ENCODE results near the gene RASAL1. TPM values are rescaled to one million over a fixed set of nuclear protein-coding genes. Genes with fewer than 3 reads are reported as not detected.

Gene RASAL1
- polyA plus RNA-seq, 2 of the 4 experiments (the other 2 are of a cell fraction) = 0.30 to 0.34 TPM

DNA sequence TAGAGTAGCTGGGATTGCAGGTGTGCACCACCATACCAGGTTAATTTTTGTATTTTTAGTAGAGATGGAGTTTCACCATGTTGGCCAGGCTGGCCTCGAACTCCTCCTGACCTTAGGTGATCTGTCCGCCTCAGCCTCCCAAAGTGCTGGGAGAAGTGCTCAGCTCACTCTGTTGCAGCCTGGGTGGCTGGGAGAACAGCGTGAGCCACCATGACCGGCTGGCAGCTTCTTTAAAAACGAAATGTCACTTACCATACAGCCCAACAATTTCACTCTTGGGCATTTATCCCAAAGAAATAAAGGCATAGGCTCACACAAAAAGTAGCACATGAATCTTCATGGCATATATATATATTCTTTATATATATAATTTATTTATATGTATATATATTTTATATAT lies 9.2 kb upstream of the RASAL1 start:
- ATAC-seq (no peak), FAIRE-seq (no peak), DNase-seq (ENCODE audit: low read depth in 1 of 2, low spot score in 1 of 2) (no peak)
- Histone ChIP-seq H3K4me2 (no peak overlapping the region), H3K4me1 (peaks cover 5% of the 10 kb centered on the region; the same call in 1 of the 3 replicates), H3K4me3 (no peak overlapping the region), H3K27ac (no peak overlapping the region), H3K9me3 (peaks cover 9% of the 10 kb centered on the region; the same call in 2 of the 3 replicates)
- ChIA-PET POLR2A (no interaction called here), CTCF (interaction anchor here (0.9 to 2.8 kb wide), 3 partner anchors 9 to 46 kb away, joined by 3 to 14 read pairs (median 5); partner anchors contain the start of gene RASAL1)
- no peak for TF ChIP-seq NR3C1 (IDR thresholded peaks at IDR 0.05)
- no peak for TF ChIP-seq RNF2 (IDR thresholded peaks at IDR 0.05; ENCODE audit: borderline replicate concordance, low read depth)
- TF ChIP-seq, protein P1, sequence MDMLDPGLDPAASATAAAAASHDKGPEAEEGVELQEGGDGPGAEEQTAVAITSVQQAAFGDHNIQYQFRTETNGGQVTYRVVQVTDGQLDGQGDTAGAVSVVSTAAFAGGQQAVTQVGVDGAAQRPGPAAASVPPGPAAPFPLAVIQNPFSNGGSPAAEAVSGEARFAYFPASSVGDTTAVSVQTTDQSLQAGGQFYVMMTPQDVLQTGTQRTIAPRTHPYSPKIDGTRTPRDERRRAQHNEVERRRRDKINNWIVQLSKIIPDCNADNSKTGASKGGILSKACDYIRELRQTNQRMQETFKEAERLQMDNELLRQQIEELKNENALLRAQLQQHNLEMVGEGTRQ (IDR thresholded peaks at IDR 0.05) = no peak
- WGBS (ENCODE audit: missing lambda C conversion rate) = 68% methylated on average over 5 of the region's 5 CpGs

DNA sequence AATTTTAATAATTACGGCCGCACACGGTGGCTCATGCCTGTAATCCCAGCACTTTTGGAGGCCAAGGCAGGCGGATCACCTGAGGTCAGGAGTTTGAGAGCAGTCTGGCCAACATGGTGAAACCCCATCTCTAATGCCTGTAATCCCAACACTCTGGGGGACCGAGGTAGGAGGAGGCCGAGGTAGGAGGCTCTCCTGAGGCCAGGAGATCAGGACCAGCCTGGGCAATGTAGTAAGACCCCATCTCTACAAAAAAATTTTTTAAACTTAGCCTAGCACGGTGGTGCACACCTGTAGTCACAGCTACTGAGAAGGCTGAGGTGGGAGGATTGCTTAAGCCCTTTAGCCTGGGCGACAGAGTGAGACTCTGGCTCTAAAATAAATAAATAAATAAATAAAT lies 8.4 kb upstream of the RASAL1 start:
- Histone ChIP-seq H3K4me3 (no peak overlapping the region), H3K4me2 (no peak overlapping the region), H3K27ac (no peak overlapping the region), H3K9me3 (peaks cover 9% of the 10 kb centered on the region; the same call in 2 of the 3 replicates), H3K4me1 (no peaks in the 10 kb centered on the region)
- DNase-seq (ENCODE audit: low read depth in 1 of 2, low spot score in 1 of 2) (no peak), ATAC-seq (no peak), FAIRE-seq (no peak)
- TF ChIP-seq HOXA7 (CRISPR knock-in tag; IDR thresholded peaks at IDR 0.05) (no peak), ZSCAN20 (CRISPR knock-in tag; IDR thresholded peaks at IDR 0.05) (no peak), BHLHE40 (IDR thresholded peaks at IDR 0.05; ENCODE audit: low read depth, low read length) (no peak), JUN (IDR thresholded peaks at IDR 0.05) (no peak), HES2 (IDR thresholded peaks at IDR 0.05) (no peak), EHF (CRISPR knock-in tag; IDR thresholded peaks at IDR 0.05) (no peak), ATOH8 (CRISPR knock-in tag; IDR thresholded peaks at IDR 0.05; ENCODE audit: low read depth) (no peak), ZFP36 (IDR thresholded peaks at IDR 0.05; ENCODE audit: borderline replicate concordance, partially characterized antibody) (no peak), FOSL2 (IDR thresholded peaks at IDR 0.05) (no peak), FOSL2 (CRISPR knock-in tag; IDR thresholded peaks at IDR 0.05) (no peak), POLR2A (IDR thresholded peaks at IDR 0.05; ENCODE audit: low read length) (no peak)
- TF ChIP-seq, protein P2, sequence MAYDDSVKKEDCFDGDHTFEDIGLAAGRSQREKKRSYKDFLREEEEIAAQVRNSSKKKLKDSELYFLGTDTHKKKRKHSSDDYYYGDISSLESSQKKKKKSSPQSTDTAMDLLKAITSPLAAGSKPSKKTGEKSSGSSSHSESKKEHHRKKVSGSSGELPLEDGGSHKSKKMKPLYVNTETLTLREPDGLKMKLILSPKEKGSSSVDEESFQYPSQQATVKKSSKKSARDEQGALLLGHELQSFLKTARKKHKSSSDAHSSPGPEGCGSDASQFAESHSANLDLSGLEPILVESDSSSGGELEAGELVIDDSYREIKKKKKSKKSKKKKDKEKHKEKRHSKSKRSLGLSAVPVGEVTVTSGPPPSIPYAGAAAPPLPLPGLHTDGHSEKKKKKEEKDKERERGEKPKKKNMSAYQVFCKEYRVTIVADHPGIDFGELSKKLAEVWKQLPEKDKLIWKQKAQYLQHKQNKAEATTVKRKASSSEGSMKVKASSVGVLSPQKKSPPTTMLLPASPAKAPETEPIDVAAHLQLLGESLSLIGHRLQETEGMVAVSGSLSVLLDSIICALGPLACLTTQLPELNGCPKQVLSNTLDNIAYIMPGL (CRISPR knock-in tag; IDR thresholded peaks at IDR 0.05; ENCODE audit: borderline replicate concordance) = no peak
- ChIA-PET CTCF (no interaction called here), POLR2A (no interaction called here)
- WGBS (ENCODE audit: missing lambda C conversion rate) = 72% methylated on average over 8 of the region's 8 CpGs

- 84% methylated on average over 5 of the region's 5 CpGs for WGBS (ENCODE audit: missing lambda C conversion rate)
- ATAC-seq (peak in 1 of 2 experiments; percentile 40; a peak in 3 of 6 replicates), DNase-seq (ENCODE audit: low read depth in 1 of 2, low spot score in 1 of 2) (no peak), FAIRE-seq (no peak)
- Histone ChIP-seq H3K4me2 (no peak overlapping the region), H3K4me1 (no peaks in the 10 kb centered on the region), H3K4me3 (no peak overlapping the region), H3K27ac (no peak overlapping the region), H3K9me3 (peaks cover 9% of the 10 kb centered on the region; the same call in 2 of the 3 replicates)
- CTCF ChIA-PET = interaction anchor here (0.6 to 1.3 kb wide), 4 partner anchors 11 to 44 kb away, joined by 3 read pairs; no protein-coding TSS in a partner anchor
- POLR2A ChIA-PET = no interaction called here
- no peak for TF ChIP-seq ELK1 (IDR thresholded peaks at IDR 0.05; ENCODE audit: low read depth, low read length)
- TF ChIP-seq SMC3 (IDR thresholded peaks at IDR 0.05) = no peak
- TF ChIP-seq ZC3H11A (IDR thresholded peaks at IDR 0.05) = no peak
- TF ChIP-seq NR3C1 (IDR thresholded peaks at IDR 0.05) = no peak
- TF ChIP-seq JUN (IDR thresholded peaks at IDR 0.05) = no peak
- no peak for TF ChIP-seq ZNF302 (CRISPR knock-in tag; IDR thresholded peaks at IDR 0.05)
- no peak for TF ChIP-seq E2F6 (IDR thresholded peaks at IDR 0.05; ENCODE audit: borderline replicate concordance, low read depth)
- TF ChIP-seq RAD21 (conservative IDR thresholded peaks at IDR 0.05 in 1 of 2, IDR thresholded peaks at IDR 0.05 in 1 of 2) = no peak
- TF ChIP-seq RCOR1 (IDR thresholded peaks at IDR 0.05; ENCODE audit: low read depth, low read length) = no peak
- TF ChIP-seq SREBF2 (IDR thresholded peaks at IDR 0.05) = no peak
- no peak for TF ChIP-seq BHLHE40 (IDR thresholded peaks at IDR 0.05; ENCODE audit: low read depth, low read length)
- TF ChIP-seq, protein P3, sequence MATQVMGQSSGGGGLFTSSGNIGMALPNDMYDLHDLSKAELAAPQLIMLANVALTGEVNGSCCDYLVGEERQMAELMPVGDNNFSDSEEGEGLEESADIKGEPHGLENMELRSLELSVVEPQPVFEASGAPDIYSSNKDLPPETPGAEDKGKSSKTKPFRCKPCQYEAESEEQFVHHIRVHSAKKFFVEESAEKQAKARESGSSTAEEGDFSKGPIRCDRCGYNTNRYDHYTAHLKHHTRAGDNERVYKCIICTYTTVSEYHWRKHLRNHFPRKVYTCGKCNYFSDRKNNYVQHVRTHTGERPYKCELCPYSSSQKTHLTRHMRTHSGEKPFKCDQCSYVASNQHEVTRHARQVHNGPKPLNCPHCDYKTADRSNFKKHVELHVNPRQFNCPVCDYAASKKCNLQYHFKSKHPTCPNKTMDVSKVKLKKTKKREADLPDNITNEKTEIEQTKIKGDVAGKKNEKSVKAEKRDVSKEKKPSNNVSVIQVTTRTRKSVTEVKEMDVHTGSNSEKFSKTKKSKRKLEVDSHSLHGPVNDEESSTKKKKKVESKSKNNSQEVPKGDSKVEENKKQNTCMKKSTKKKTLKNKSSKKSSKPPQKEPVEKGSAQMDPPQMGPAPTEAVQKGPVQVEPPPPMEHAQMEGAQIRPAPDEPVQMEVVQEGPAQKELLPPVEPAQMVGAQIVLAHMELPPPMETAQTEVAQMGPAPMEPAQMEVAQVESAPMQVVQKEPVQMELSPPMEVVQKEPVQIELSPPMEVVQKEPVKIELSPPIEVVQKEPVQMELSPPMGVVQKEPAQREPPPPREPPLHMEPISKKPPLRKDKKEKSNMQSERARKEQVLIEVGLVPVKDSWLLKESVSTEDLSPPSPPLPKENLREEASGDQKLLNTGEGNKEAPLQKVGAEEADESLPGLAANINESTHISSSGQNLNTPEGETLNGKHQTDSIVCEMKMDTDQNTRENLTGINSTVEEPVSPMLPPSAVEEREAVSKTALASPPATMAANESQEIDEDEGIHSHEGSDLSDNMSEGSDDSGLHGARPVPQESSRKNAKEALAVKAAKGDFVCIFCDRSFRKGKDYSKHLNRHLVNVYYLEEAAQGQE (IDR thresholded peaks at IDR 0.05) = no peak
- no peak for TF ChIP-seq MAFK (IDR thresholded peaks at IDR 0.05; ENCODE audit: partially characterized antibody)
- no peak for TF ChIP-seq CBX8 (IDR thresholded peaks at IDR 0.05)
Observed at GRCh38 chr12:113142886-113143332, 7.3 kb upstream of the RASAL1 start.
